Smooth muscle cell (in vitro differentiated cells): ENCODE measurements around the gene PDE7B. TPM values are rescaled to one million over a fixed set of nuclear protein-coding genes. Genes with fewer than 3 reads are reported as not detected.
A peak's percentile ranks its signal among the peaks of the same experiment; 100 is the strongest.
"Not testable (repeated sequence)": the region's sequence is repeated elsewhere in the genome, so short reads cannot be mapped to it uniquely, and the experiment has no call there.

Experiments
- DNase-seq: peaks from one replicate; lab custom pipeline; 2025; ENCODE audit not compliant: unreplicated experiment; lab: John Stamatoyannopoulos, UW
- H2AFZ ChIP-seq: fragments of 200-600 bp; sonication (generic); 2 replicates; pipeline ENCODE4 v1.6.0; 2016; ENCODE audit warnings: antibody characterized with exemption, low read depth, mild to moderate bottlenecking
- H3F3A ChIP-seq: fragments of 200-600 bp; sonication (generic); 2 replicates; pipeline ENCODE4 v1.6.0; 2017; ENCODE audit warnings: antibody characterized with exemption, low read depth
- H3K27ac ChIP-seq: fragments of 200-600 bp; sonication (generic); 2 replicates; pipeline ENCODE4 v1.5.1; 2016; ENCODE audit warnings: low read depth, mild to moderate bottlenecking
- H3K27me3 ChIP-seq: fragments of 200-600 bp; sonication (generic); 2 replicates; pipeline ENCODE4 v1.6.1; 2016; ENCODE audit warnings: low read depth, mild to moderate bottlenecking
- H3K36me3 ChIP-seq: fragments of 200-600 bp; sonication (generic); 2 replicates; pipeline ENCODE4 v1.5.1; 2016; ENCODE audit warnings: low read depth
- H3K4me1 ChIP-seq: fragments of 200-600 bp; sonication (generic); 2 replicates; pipeline ENCODE4 v1.5.1; 2016; ENCODE audit warnings: low read depth
- H3K4me2 ChIP-seq: fragments of 200-600 bp; sonication (generic); 2 replicates; pipeline ENCODE4 v1.6.0; 2016; ENCODE audit warnings: mild to moderate bottlenecking
- H3K4me3 ChIP-seq: fragments of 200-600 bp; sonication (generic); 2 replicates; pipeline ENCODE4 v1.5.1; 2016; ENCODE audit warnings: mild to moderate bottlenecking
- H3K79me2 ChIP-seq: fragments of 200-600 bp; sonication (generic); 2 replicates; pipeline ENCODE4 v1.6.0; 2016; ENCODE audit warnings: low read depth, mild to moderate bottlenecking
- H3K9ac ChIP-seq: fragments of 200-600 bp; sonication (generic); 2 replicates; pipeline ENCODE4 v1.6.0; 2016; ENCODE audit warnings: low read depth
- H3K9me3 ChIP-seq: fragments of 200-600 bp; sonication (generic); replicated peaks from 2 replicates; pipeline ENCODE4 v1.5.1; 2016; ENCODE audit warnings: low read depth
- H4K20me1 ChIP-seq: fragments of 200-600 bp; sonication (generic); 2 replicates; pipeline ENCODE4 v1.6.0; 2016; ENCODE audit warnings: low read depth
- CTCF ChIP-seq: fragments of 200-600 bp; sonication (generic); IDR thresholded peaks from 2 replicates; pipeline ENCODE4 v1.5.1; 2017; ENCODE audit warnings: borderline replicate concordance, mild to moderate bottlenecking, antibody characterized with exemption; ENCODE audit not compliant: insufficient read depth, poor library complexity, severe bottlenecking
- WGBS: methylation state at CpG from one replicate; pipeline ENCODE4 v1.1.7; 2016; ENCODE audit warnings: low lambda C conversion rate; 5-methylcytosine and 5-hydroxymethylcytosine counted together
- polyA plus RNA-seq: library from polyadenylated mRNA; unstranded; fragments of >200 nt; fragmentation: Nextera tagmentation; extraction: Ambion mirVana; gene quantifications from 2 replicates; pipeline ENCODE4 v1.2.1, GENCODE V29; 2016
- total RNA-seq: library from RNA; depleted of rRNA; stranded (reverse); fragments of >200 nt; gene quantifications from 2 replicates; pipeline ENCODE4 v1.2.3, GENCODE V29; 2014

Gene PDE7B
- total and polyA plus RNA-seq, 2 experiments from 2014 or later: 23.5 to 36.9 TPM

- peaks cover 44% of the 10 kb centered on the region for H3K79me2 ChIP-seq
- H3K27me3 ChIP-seq: no peaks in the 10 kb centered on the region
- H3K4me1 ChIP-seq: peaks cover 8% of the 10 kb centered on the region
- DNase-seq: no peak
- H4K20me1 ChIP-seq: peaks cover 38% of the 10 kb centered on the region
- H3K27ac ChIP-seq: no peak overlapping the region
- H3K9ac ChIP-seq: no peak overlapping the region
- H3K9me3 ChIP-seq: no peaks in the 10 kb centered on the region
- H3F3A ChIP-seq: peaks cover 8% of the 10 kb centered on the region
- peak overlapping the region; percentile 21 for H3K4me2 ChIP-seq
- no peak for TF ChIP-seq CTCF
- H3K36me3 ChIP-seq: no peaks in the 10 kb centered on the region
- H2AFZ ChIP-seq: no peak overlapping the region
- H3K4me3 ChIP-seq: no peak overlapping the region
- 55% methylated on average over 7 of the region's 7 CpGs for WGBS
Observed at GRCh38 chr6:136102991-136103688, 251.6 kb downstream of the PDE7B start.

- H3K4me3 ChIP-seq: no peak overlapping the region
- WGBS: 23% methylated on average over 7 of the region's 7 CpGs
- DNase-seq: no peak
- peak overlapping the region; percentile 15 for H3K27ac ChIP-seq
- H3K79me2 ChIP-seq: peaks cover 51% of the 10 kb centered on the region
- peak overlapping the region; percentile 21 for H3K4me2 ChIP-seq
- H2AFZ ChIP-seq: no peak overlapping the region
- peaks cover 8% of the 10 kb centered on the region for H3K4me1 ChIP-seq
- no peaks in the 10 kb centered on the region for H3K36me3 ChIP-seq
- H3K27me3 ChIP-seq: no peaks in the 10 kb centered on the region
- H3K9me3 ChIP-seq: no peaks in the 10 kb centered on the region
- H3K9ac ChIP-seq: no peak overlapping the region
- H4K20me1 ChIP-seq: peaks cover 38% of the 10 kb centered on the region
- no peak for TF ChIP-seq CTCF
- peaks cover 8% of the 10 kb centered on the region for H3F3A ChIP-seq
Observed at GRCh38 chr6:136103763-136104311, 252.3 kb downstream of the PDE7B start.

- TF ChIP-seq CTCF: no peak
Observed at GRCh38 chr6:136104556-136104955, 253.1 kb downstream of the PDE7B start.

GRCh38 chr6:136105797-136106196 lies 254.3 kb downstream of the PDE7B start:
- not testable (repeated sequence) for H3K27me3 ChIP-seq, H3K36me3 ChIP-seq, H3K4me2 ChIP-seq, H3K9ac ChIP-seq, H3K27ac ChIP-seq, H3K9me3 ChIP-seq, DNase-seq, H2AFZ ChIP-seq, H3F3A ChIP-seq, H3K4me1 ChIP-seq, H3K4me3 ChIP-seq
- peaks cover 49% of the 10 kb centered on the region for H3K79me2 ChIP-seq
- H4K20me1 ChIP-seq: peaks cover 32% of the 10 kb centered on the region
- WGBS: 96% methylated on average over 4 of the region's 4 CpGs

More at GRCh38 chr6:136104556-136104955, 253.1 kb downstream of the PDE7B start:
- H3K9me3 ChIP-seq: no peaks in the 10 kb centered on the region
- H3K27ac ChIP-seq: peak overlapping the region; percentile 15
- no peak overlapping the region for H3K9ac ChIP-seq
- H4K20me1 ChIP-seq: peaks cover 38% of the 10 kb centered on the region
- DNase-seq: no peak
- no peaks in the 10 kb centered on the region for H3K27me3 ChIP-seq
- no peak overlapping the region for H3K4me2 ChIP-seq
- WGBS: 98% methylated on average over 2 of the region's 2 CpGs
- H3K36me3 ChIP-seq: no peaks in the 10 kb centered on the region
- H2AFZ ChIP-seq: no peak overlapping the region
- peaks cover 8% of the 10 kb centered on the region for H3K4me1 ChIP-seq
- H3K4me3 ChIP-seq: no peak overlapping the region
- peaks cover 8% of the 10 kb centered on the region for H3F3A ChIP-seq
- H3K79me2 ChIP-seq: peaks cover 49% of the 10 kb centered on the region
